Type B pancreatic cell (in vitro differentiated cells): Measurements from ENCODE around the gene ARRDC2. TPM values are rescaled to one million over a fixed set of nuclear protein-coding genes. Genes with fewer than 3 reads are reported as not detected.
A peak's percentile ranks its signal among the peaks of the same experiment; 100 is the strongest.

Source experiments
- DNase-seq: peaks from one replicate; pipeline ENCODE4 v3.0.0; 2021; ENCODE audit warnings: mixed read lengths; ENCODE audit not compliant: unreplicated experiment; ENCODE audit errors: extremely low spot score
- H3K27ac Mint-ChIP-seq: 2 replicates; pipeline ENCODE4 v1.8.0; 2021; ENCODE audit warnings: mild to moderate bottlenecking, mixed read lengths
- H3K27me3 Mint-ChIP-seq: 2 replicates; pipeline ENCODE4 v1.8.0; 2021; ENCODE audit warnings: mixed read lengths
- H3K36me3 Mint-ChIP-seq: 2 replicates; pipeline ENCODE4 v1.8.0; 2021; ENCODE audit warnings: mixed read lengths
- H3K4me1 Mint-ChIP-seq: one replicate; pipeline ENCODE4 v1.8.0; 2021; ENCODE audit warnings: mixed read lengths; ENCODE audit not compliant: unreplicated experiment
- H3K4me3 Mint-ChIP-seq: 2 replicates; pipeline ENCODE4 v1.8.0; 2021; ENCODE audit warnings: mild to moderate bottlenecking, mixed read lengths
- H3K9me3 Mint-ChIP-seq: 2 replicates; pipeline ENCODE4 v1.8.0; 2021; ENCODE audit warnings: mixed read lengths
- CTCF ChIP-seq: fragments of 200-600 bp; sonication (generic); conservative IDR thresholded peaks from 2 replicates; pipeline ENCODE4 v1.5.0; 2021; ENCODE audit warnings: antibody characterized with exemption, mild to moderate bottlenecking
- total RNA-seq: library from RNA; stranded (reverse); gene quantifications from 2 replicates; pipeline ENCODE4 v1.2.1, GENCODE V29; 2021; ENCODE audit warnings: low replicate concordance

ARRDC2 gene
- total RNA-seq, 1 donor from 2014 or later, result 2.8 TPM

- no peak for TF ChIP-seq CTCF
- Mint-ChIP-seq H3K36me3 (no peaks in the 10 kb centered on the region), H3K4me1 (peaks cover 18% of the 10 kb centered on the region), H3K9me3 (no peaks in the 10 kb centered on the region), H3K27me3 (peaks cover 4% of the 10 kb centered on the region), H3K4me3 (peak overlapping the region; percentile 68), H3K27ac (no peak overlapping the region)
- no peak for DNase-seq
These were observed 844 bp downstream of the ARRDC2 start for GRCh38 chr19:18008814-18009213.

GRCh38 chr19:18009412-18010066 lies 1.6 kb downstream of the ARRDC2 start:
- H3K4me1 Mint-ChIP-seq, result peaks cover 21% of the 10 kb centered on the region
- peaks cover 4% of the 10 kb centered on the region for H3K27me3 Mint-ChIP-seq
- H3K9me3 Mint-ChIP-seq, result no peaks in the 10 kb centered on the region

GRCh38 chr19:18010149-18010548 lies 2.2 kb downstream of the ARRDC2 start:
- no peak for DNase-seq
- Mint-ChIP-seq H3K27ac (no peak overlapping the region), H3K4me1 (peaks cover 21% of the 10 kb centered on the region), H3K27me3 (peaks cover 4% of the 10 kb centered on the region), H3K9me3 (no peaks in the 10 kb centered on the region), H3K4me3 (no peak overlapping the region), H3K36me3 (no peaks in the 10 kb centered on the region)
- no peak for TF ChIP-seq CTCF

More at GRCh38 chr19:18009412-18010066, 1.6 kb downstream of the ARRDC2 start:
- no peak overlapping the region for H3K4me3 Mint-ChIP-seq
- no peaks in the 10 kb centered on the region for H3K36me3 Mint-ChIP-seq
- H3K27ac Mint-ChIP-seq, result no peak overlapping the region
- DNase-seq, result no peak
- TF ChIP-seq CTCF, result no peak

- Mint-ChIP-seq H3K9me3 (no peaks in the 10 kb centered on the region), H3K36me3 (no peaks in the 10 kb centered on the region), H3K27ac (peak overlapping the region; percentile 39), H3K4me1 (peaks cover 15% of the 10 kb centered on the region), H3K4me3 (no peak overlapping the region), H3K27me3 (no peaks in the 10 kb centered on the region)
- DNase-seq, result no peak
- no peak for TF ChIP-seq CTCF
These were observed 5.5 kb downstream of the ARRDC2 start for GRCh38 chr19:18013210-18014111.

GRCh38 chr19:18014197-18014596 lies 6.2 kb downstream of the ARRDC2 start:
- H3K4me3 Mint-ChIP-seq, result no peak overlapping the region
- no peak for TF ChIP-seq CTCF
- H3K36me3 Mint-ChIP-seq, result no peaks in the 10 kb centered on the region
- no peak overlapping the region for H3K27ac Mint-ChIP-seq
- no peak for DNase-seq
- peaks cover 15% of the 10 kb centered on the region for H3K4me1 Mint-ChIP-seq
- no peaks in the 10 kb centered on the region for H3K9me3 Mint-ChIP-seq
- H3K27me3 Mint-ChIP-seq, result no peaks in the 10 kb centered on the region
